C1 segment of cervical spinal cord (tissue), 14 donors: ENCODE measurements around the gene MYL4.
"Not testable (repeated sequence)": the region's sequence is repeated elsewhere in the genome, so short reads cannot be mapped to it uniquely, and the experiment has no call there.

ENCODE experiments used
- DNase-seq, 14 donors: peaks; one replicate each; lab custom pipeline; 2025; lab: John Stamatoyannopoulos, UW

MYL4 gene

GRCh38 chr17:47193931-47194511 lies 15.1 kb upstream of the MYL4 start:
- no peak for DNase-seq

- no peak for DNase-seq
These were observed 11.3 kb upstream of the MYL4 start for GRCh38 chr17:47197821-47198220.

- no peak for DNase-seq
These were observed 9.4 kb upstream of the MYL4 start for GRCh38 chr17:47199627-47200324.

GRCh38 chr17:47200325-47200664 lies 8.9 kb upstream of the MYL4 start:
- no peak for DNase-seq

- no peak for DNase-seq
These were observed 8.0 kb upstream of the MYL4 start for GRCh38 chr17:47201166-47201565.

- DNase-seq, result no peak
These were observed 5.0 kb upstream of the MYL4 start for GRCh38 chr17:47203984-47204721.

GRCh38 chr17:47204722-47205418 lies 4.3 kb upstream of the MYL4 start:
- peak in 9 of 14 donors; percentile 12 to 71 (median 41) for DNase-seq

GRCh38 chr17:47205419-47205963 lies 3.7 kb upstream of the MYL4 start:
- peak in 4 of 14 donors; percentile 13 to 54 (median 23) for DNase-seq

GRCh38 chr17:47207143-47208067 lies 1.7 kb upstream of the MYL4 start:
- DNase-seq, result no peak

GRCh38 chr17:47209499-47209898 lies 351 bp downstream of the MYL4 start:
- no peak for DNase-seq

GRCh38 chr17:47210105-47210504 lies 957 bp downstream of the MYL4 start:
- no peak for DNase-seq

- DNase-seq, result no peak
These were observed 1.6 kb downstream of the MYL4 start for GRCh38 chr17:47210779-47211178.

- DNase-seq, result no peak
These were observed 3.3 kb downstream of the MYL4 start for GRCh38 chr17:47212458-47212857.

GRCh38 chr17:47213540-47213939 lies 4.4 kb downstream of the MYL4 start:
- no peak for DNase-seq

GRCh38 chr17:47214931-47215330 lies 5.8 kb downstream of the MYL4 start:
- DNase-seq, result no peak

GRCh38 chr17:47216821-47217220 lies 7.7 kb downstream of the MYL4 start:
- not testable (repeated sequence) for DNase-seq

- not testable (repeated sequence) for DNase-seq
These were observed 8.1 kb downstream of the MYL4 start for GRCh38 chr17:47217279-47217678.

GRCh38 chr17:47218896-47219430 lies 9.8 kb downstream of the MYL4 start:
- DNase-seq, result no peak

GRCh38 chr17:47219621-47220475 lies 10.7 kb downstream of the MYL4 start:
- DNase-seq, result no peak
